Breast epithelium (tissue), 3 donors: ENCODE data around the gene ABI3.

Experiments
- POLR2A ChIP-seq: fragments of 450-650 bp; IDR thresholded peaks from one replicate; pipeline ENCODE4 v1.6.1; 2016; ENCODE audit warnings: antibody characterized with exemption, mild to moderate bottlenecking, moderate library complexity
- TF ChIP-seq, protein P1 (sequence below), 3 donors: fragments of 450-650 bp; IDR thresholded peaks; one replicate each; pipeline ENCODE4 v1.5.1; 2016 to 2017; ENCODE audit warnings: antibody characterized with exemption in 3 of 3, mild to moderate bottlenecking in 3 of 3, moderate library complexity in 3 of 3

GRCh38 chr17:49213399-49213798 is 2.9 kb downstream of the ABI3 start:
- no peak for TF ChIP-seq POLR2A
- TF ChIP-seq, protein P1, sequence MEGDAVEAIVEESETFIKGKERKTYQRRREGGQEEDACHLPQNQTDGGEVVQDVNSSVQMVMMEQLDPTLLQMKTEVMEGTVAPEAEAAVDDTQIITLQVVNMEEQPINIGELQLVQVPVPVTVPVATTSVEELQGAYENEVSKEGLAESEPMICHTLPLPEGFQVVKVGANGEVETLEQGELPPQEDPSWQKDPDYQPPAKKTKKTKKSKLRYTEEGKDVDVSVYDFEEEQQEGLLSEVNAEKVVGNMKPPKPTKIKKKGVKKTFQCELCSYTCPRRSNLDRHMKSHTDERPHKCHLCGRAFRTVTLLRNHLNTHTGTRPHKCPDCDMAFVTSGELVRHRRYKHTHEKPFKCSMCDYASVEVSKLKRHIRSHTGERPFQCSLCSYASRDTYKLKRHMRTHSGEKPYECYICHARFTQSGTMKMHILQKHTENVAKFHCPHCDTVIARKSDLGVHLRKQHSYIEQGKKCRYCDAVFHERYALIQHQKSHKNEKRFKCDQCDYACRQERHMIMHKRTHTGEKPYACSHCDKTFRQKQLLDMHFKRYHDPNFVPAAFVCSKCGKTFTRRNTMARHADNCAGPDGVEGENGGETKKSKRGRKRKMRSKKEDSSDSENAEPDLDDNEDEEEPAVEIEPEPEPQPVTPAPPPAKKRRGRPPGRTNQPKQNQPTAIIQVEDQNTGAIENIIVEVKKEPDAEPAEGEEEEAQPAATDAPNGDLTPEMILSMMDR (IDR thresholded peaks at IDR 0.05) = no peak
